Fibroblast of pulmonary artery (primary cell): Measurements from ENCODE around the gene RAB2B.
A peak's percentile ranks its signal among the peaks of the same experiment; 100 is the strongest.

Experiments used
- DNase-seq: peaks from one replicate; pipeline ENCODE4 v3.0.0-alpha.2; 2010; ENCODE audit warnings: low read depth
- H3K4me3 ChIP-seq: replicated peaks from 2 replicates; pipeline ENCODE4 v1.5.1; 2011; ENCODE audit warnings: low read depth, mild to moderate bottlenecking, control low read depth, low read length, moderate library complexity
- TF ChIP-seq, protein P1 (sequence below): IDR thresholded peaks from 2 replicates; pipeline ENCODE4 v1.5.1; 2011; ENCODE audit warnings: mild to moderate bottlenecking, control low read depth, low read length, inconsistent platforms; ENCODE audit errors: missing control alignments

RAB2B gene

DNA sequence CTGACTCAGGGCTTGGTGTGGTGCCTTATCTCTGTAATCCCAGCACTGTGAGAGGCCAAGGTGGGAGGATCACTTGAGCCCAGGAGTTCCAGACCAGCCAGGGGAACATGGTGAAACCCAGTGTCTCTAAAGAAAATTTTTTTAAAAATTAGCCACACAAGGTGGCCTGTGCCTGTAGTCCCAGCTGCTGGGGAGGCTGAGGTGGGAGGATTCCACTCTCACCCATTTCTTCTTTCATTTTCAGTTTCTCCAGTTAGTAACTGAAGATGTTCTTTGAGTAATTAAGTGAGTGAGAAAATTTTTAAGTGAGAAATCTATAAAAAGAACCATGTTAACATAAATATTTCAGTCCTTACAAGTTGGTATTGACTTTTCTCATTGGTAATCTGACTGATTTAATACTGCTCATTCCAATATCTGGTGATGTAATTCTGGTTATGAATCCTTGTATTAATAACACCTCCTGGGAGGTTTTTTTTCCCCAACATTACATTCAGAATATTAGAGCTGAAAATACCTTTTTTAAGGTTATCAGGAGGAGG is 28.3 kb upstream of the RAB2B start:
- TF ChIP-seq, protein P1, sequence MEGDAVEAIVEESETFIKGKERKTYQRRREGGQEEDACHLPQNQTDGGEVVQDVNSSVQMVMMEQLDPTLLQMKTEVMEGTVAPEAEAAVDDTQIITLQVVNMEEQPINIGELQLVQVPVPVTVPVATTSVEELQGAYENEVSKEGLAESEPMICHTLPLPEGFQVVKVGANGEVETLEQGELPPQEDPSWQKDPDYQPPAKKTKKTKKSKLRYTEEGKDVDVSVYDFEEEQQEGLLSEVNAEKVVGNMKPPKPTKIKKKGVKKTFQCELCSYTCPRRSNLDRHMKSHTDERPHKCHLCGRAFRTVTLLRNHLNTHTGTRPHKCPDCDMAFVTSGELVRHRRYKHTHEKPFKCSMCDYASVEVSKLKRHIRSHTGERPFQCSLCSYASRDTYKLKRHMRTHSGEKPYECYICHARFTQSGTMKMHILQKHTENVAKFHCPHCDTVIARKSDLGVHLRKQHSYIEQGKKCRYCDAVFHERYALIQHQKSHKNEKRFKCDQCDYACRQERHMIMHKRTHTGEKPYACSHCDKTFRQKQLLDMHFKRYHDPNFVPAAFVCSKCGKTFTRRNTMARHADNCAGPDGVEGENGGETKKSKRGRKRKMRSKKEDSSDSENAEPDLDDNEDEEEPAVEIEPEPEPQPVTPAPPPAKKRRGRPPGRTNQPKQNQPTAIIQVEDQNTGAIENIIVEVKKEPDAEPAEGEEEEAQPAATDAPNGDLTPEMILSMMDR = no peak
- DNase-seq = no peak
- H3K4me3 ChIP-seq = no peak overlapping the region

DNA sequence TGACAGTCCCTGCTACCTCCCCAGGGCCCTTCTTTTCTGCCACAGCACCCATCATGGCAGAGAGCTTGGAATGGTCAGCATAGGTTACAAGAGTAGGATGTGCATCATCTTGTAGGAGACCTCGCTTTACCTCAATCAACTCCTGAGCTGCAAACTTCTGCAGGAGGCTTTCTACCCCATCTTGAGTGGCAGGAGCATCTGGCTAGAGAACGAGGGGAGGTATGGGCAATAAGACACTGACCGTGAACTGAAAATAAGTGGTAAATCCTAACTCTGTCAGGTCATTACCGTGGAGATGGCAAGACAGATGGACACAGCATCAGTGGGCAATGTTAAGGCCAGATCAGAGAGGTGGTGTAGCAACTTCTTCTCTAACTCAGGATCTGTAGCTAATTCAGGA is 26.6 kb upstream of the RAB2B start:
- TF ChIP-seq, protein P1 = no peak
- no peak for DNase-seq
- H3K4me3 ChIP-seq = no peak overlapping the region

DNA sequence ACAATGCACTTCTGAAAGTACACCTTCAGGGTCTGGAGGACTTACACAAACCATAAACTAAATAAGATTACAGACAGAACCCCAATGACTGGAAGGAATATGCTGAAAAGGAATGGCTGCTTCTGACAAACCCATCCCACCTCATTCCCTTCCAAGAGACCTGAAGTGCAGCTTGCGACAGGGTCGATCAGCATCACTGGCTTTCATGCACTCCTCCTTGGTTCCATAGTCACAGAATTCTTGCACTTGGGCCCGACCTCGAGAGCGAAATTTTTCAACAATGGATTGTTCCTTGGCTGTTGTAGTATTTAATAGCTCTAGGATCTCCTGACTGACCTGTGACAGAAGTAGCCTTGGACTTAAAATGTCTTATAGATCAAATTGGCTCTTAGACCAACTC is 24.8 kb upstream of the RAB2B start:
- DNase-seq = no peak
- TF ChIP-seq, protein P1 = no peak
- H3K4me3 ChIP-seq = no peak overlapping the region

DNA sequence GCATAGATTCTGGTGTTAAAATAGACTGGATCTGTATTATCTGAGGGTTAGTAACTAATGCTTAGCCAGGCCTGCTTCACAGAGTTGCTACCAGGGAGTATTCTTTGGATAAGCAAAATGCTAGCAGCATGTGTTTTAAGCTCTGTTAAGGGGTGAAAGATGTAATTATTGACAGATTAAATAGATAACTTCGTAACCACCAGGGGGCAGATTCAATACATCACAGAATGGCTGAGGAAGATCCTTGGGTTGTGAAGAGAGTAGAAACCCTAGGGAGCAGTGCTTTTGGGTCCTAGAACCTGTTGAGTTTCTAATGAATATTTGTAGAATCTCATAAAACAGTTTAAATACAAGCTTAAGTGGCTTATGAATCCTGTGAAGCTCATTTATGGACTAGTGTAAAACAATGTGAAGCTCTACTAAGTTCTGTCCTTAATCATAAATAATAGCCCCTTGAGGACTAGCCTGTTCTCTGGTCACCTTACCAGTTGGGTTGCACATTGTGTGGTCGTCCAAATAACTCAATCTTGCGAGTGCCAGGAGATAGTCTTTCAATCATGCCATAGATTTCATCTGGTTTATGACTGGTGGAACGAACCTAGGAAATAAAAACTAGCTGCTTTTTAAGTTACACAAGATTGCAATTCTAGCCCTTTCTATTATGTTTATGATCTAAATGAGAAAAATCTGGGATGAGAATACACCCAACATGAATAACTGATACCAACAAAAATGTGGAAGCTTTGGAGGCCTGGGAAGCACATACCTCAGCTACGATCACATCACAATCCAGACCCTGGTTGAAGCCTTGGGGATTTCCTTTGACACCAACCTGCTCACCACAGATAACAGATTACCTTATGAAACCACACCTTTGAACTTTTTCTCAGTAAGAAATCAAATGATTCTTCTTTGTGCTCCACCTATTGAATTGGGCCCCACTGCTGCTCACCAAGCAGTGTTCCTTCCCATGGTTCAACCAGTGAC is 22.1 kb upstream of the RAB2B start:
- no peak overlapping the region for H3K4me3 ChIP-seq
- TF ChIP-seq, protein P1 = peak; percentile 49
- DNase-seq = peak; percentile 64

DNA sequence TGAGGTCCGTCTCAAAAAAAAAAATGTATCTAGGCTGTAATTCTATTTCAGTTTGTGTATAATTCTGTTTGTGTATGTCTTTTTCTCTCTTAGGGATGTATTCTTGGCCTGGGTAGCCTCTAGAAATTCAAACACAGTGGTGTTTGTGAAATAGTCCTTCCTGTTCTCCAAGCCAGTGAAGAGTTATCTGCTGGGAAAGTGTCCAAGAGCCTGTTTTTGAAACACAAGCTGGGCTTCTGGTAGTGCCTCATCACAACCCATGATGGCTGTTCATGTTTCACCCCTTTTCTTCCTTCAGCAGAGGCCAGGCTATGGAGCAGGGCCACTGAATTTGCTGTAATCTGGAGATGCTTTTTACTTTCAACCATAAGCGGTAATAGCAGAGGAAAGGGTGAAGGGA is 19.7 kb upstream of the RAB2B start:
- peak; percentile 82 for DNase-seq
- TF ChIP-seq, protein P1 = no peak
- no peak overlapping the region for H3K4me3 ChIP-seq

DNA sequence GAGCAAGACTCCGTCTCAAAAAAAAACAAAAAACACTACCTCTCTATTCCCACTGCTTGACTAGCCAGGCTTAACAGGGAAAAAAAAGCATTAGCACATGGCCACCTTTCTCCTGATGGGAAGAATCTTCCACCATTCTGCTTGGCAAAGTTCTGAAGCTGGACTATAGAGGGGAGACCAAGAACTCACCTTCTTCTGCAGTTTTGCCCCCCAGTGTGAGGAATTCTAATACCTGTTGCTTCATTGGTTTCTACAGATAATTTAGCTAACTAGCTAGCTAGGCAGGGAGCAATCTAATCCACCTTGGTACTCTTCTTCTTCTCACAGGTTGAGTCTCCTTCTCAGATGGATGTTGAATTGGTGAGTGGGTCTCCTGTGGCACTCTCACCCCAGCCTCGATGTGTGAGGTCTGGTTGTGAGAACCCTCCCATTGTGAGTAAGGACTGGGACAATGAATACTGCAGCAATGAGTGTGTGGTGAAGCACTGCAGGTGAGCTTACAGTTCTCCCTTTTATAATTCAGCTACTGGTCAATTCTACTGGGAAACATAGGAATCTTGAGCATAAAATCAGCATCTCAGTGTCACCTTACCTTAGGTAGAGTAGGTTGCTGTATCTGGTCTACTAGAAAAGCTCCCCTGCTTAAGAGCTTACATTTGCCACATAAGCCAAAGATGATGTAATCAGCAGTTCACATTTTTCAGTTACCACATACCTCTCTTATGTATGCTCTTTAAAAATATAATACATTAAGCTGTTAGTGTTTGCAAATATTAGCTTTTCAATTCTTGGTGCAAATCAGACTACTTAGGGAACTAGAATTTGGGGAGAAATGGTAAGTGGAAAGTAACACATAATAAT is 18.4 kb upstream of the RAB2B start:
- no peak overlapping the region for H3K4me3 ChIP-seq
- TF ChIP-seq, protein P1 = no peak
- DNase-seq = peak; percentile 58
